ENCODE measurements around the gene NME2.
"Not testable (repeated sequence)": the region's sequence is repeated elsewhere in the genome, so short reads cannot be mapped to it uniquely, and the experiment has no call there.

NME2 gene

GRCh38 chr17:51166198-51166986 is at the start of gene NME2:
Gene NME2, plus strand, starts transcription at chr17:51166411. Its CDS starts 420 bp downstream, at chr17:51166831.
- DNase-seq = peak; percentile 86
- peak; percentile 88 for ATAC-seq

GRCh38 chr17:51118330-51119195 is 47.6 kb upstream of the NME2 start:
- ATAC-seq (no peak), DNase-seq (no peak)

- DNase-seq (peak; percentile 57), ATAC-seq (no peak)
Measured at GRCh38 chr17:51119415-51120356, 46.5 kb upstream of the NME2 start.

GRCh38 chr17:51120357-51120738 is 45.9 kb upstream of the NME2 start:
- no peak for DNase-seq

GRCh38 chr17:51120739-51121619 is 45.2 kb upstream of the NME2 start, which contains the start of gene SPAG9:
Gene SPAG9, minus strand, starts transcription at chr17:51120868. Its CDS starts 212 bp downstream, at chr17:51120656.
- ATAC-seq (peak; percentile 77), DNase-seq (peak; percentile 96)

More at GRCh38 chr17:51120357-51120738, 45.9 kb upstream of the NME2 start:
- ATAC-seq = peak; percentile 11

GRCh38 chr17:51121620-51122472 is 44.4 kb upstream of the NME2 start:
- ATAC-seq (peak; percentile 75), DNase-seq (peak; percentile 92)

- ATAC-seq = not testable (repeated sequence)
- DNase-seq = peak; percentile 26
Measured at GRCh38 chr17:51122473-51123115, 43.6 kb upstream of the NME2 start.

- no peak for DNase-seq
- ATAC-seq = no peak
Measured at GRCh38 chr17:51124640-51125503, 41.3 kb upstream of the NME2 start.

GRCh38 chr17:51128076-51128475 is 38.1 kb upstream of the NME2 start:
- DNase-seq (peak; percentile 20), ATAC-seq (peak; percentile 43)

GRCh38 chr17:51132964-51133319 is 33.3 kb upstream of the NME2 start:
- DNase-seq = no peak
- peak; percentile 72 for ATAC-seq

- ATAC-seq (no peak), DNase-seq (no peak)
Measured at GRCh38 chr17:51133365-51133764, 32.8 kb upstream of the NME2 start.

GRCh38 chr17:51135956-51136355 is 30.3 kb upstream of the NME2 start:
- ATAC-seq (no peak), DNase-seq (no peak)

- no peak for DNase-seq
- ATAC-seq = no peak
Measured at GRCh38 chr17:51142597-51142996, 23.6 kb upstream of the NME2 start.

GRCh38 chr17:51144266-51145022 is 21.8 kb upstream of the NME2 start:
- ATAC-seq = no peak
- no peak for DNase-seq

GRCh38 chr17:51147650-51148049 is 18.6 kb upstream of the NME2 start:
- ATAC-seq (peak; percentile 52), DNase-seq (no peak)

GRCh38 chr17:51149163-51149562 is 17.0 kb upstream of the NME2 start:
- ATAC-seq (no peak), DNase-seq (no peak)

- DNase-seq (no peak), ATAC-seq (no peak)
Measured at GRCh38 chr17:51150932-51151331, 15.3 kb upstream of the NME2 start.

GRCh38 chr17:51152766-51153209 is 13.4 kb upstream of the NME2 start:
- DNase-seq = no peak
- no peak for ATAC-seq
